ENCODE results near the gene GBF1.
"Not testable (repeated sequence)": the region's sequence is repeated elsewhere in the genome, so short reads cannot be mapped to it uniquely, and the experiment has no call there.

Gene GBF1

GRCh38 chr10:102306006-102306405 lies 60.7 kb downstream of the GBF1 start:
- no peak for DNase-seq

- no peak for DNase-seq
Measured at GRCh38 chr10:102306710-102307109, 61.4 kb downstream of the GBF1 start.

GRCh38 chr10:102308318-102308717 lies 63.0 kb downstream of the GBF1 start:
- DNase-seq = not testable (repeated sequence)

GRCh38 chr10:102309236-102309635 lies 63.9 kb downstream of the GBF1 start:
- no peak for DNase-seq

- no peak for DNase-seq
Measured at GRCh38 chr10:102309916-102310315, 64.6 kb downstream of the GBF1 start.

GRCh38 chr10:102310361-102311024 lies 65.2 kb downstream of the GBF1 start:
- no peak for DNase-seq

- DNase-seq = no peak
Measured at GRCh38 chr10:102311025-102311420, 65.7 kb downstream of the GBF1 start.

- no peak for DNase-seq
Measured at GRCh38 chr10:102312683-102313082, 67.4 kb downstream of the GBF1 start.

GRCh38 chr10:102313221-102313896 lies 68.0 kb downstream of the GBF1 start:
- DNase-seq = no peak

- no peak for DNase-seq
Measured at GRCh38 chr10:102314801-102315200, 69.5 kb downstream of the GBF1 start.

- DNase-seq = no peak
Measured at GRCh38 chr10:102316421-102316820, 71.1 kb downstream of the GBF1 start.

GRCh38 chr10:102322914-102323313 lies 77.6 kb downstream of the GBF1 start:
- peak; percentile 26 for DNase-seq

GRCh38 chr10:102324061-102324460 lies 78.7 kb downstream of the GBF1 start:
- DNase-seq = no peak

- DNase-seq = no peak
Measured at GRCh38 chr10:102326031-102326430, 80.7 kb downstream of the GBF1 start.

GRCh38 chr10:102327002-102327401 lies 81.7 kb downstream of the GBF1 start:
- no peak for DNase-seq

- DNase-seq = no peak
Measured at GRCh38 chr10:102327641-102328040, 82.3 kb downstream of the GBF1 start.

GRCh38 chr10:102332772-102333171 lies 87.4 kb downstream of the GBF1 start:
- no peak for DNase-seq

- no peak for DNase-seq
Measured at GRCh38 chr10:102334101-102334500, 88.8 kb downstream of the GBF1 start.

- DNase-seq = no peak
Measured at GRCh38 chr10:102335184-102335583, 89.9 kb downstream of the GBF1 start.

- DNase-seq = no peak
Measured at GRCh38 chr10:102341038-102341688, 95.8 kb downstream of the GBF1 start.

GRCh38 chr10:102342458-102342857 lies 97.1 kb downstream of the GBF1 start:
- no peak for DNase-seq

GRCh38 chr10:102342958-102343357 lies 97.6 kb downstream of the GBF1 start:
- no peak for DNase-seq

GRCh38 chr10:102344067-102344466 lies 98.7 kb downstream of the GBF1 start:
- DNase-seq = no peak

- no peak for DNase-seq
Measured at GRCh38 chr10:102347236-102347828, 102.0 kb downstream of the GBF1 start.
